Measurements from ENCODE around the gene COL16A1. TPM values are rescaled to one million over a fixed set of nuclear protein-coding genes. Genes with fewer than 3 reads are reported as not detected.

COL16A1 gene
- total and polyA plus RNA-seq, 2 of the 13 experiments (the other 11 are each of a cell fraction or from before 2014, with no cell fraction given), result 4.3 to 12.2 TPM

DNA sequence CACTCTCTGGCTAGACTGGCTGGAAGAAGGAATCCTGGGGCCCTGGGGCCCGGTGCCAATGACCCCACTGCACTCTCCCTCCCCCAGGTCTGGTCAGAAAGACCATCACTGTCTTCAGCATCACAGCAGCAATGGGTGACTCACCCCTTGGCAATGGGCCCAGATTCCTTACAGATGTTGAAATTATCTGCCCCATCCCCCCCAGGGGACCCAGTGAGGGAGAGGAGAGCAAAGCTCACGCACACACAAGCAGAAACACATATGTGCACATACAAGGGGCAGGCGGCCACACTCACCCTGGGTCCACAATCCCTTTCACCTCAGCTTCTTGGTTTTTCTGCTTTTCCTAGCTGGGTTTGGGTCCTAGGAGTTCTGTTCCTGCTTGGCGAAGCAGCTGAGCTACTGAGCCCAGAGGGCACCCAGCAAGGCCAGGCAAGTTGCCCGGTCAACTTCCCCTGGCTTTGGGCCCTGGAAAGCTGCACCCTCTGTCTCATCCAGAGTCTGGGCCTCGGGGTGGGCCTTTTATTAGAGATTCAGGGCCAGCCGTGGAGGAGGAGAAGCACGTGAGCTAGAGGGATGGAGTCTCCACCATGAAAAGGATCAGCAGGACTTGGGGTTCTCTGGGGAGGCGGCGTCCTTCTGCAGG lies 2.6 kb downstream of the COL16A1 start (continued):
- TF ChIP-seq ZNF687 (CRISPR knock-in tag; IDR thresholded peaks at IDR 0.05) (peak; percentile 62), ESRRA (CRISPR knock-in tag; IDR thresholded peaks at IDR 0.05; ENCODE audit: low read depth) (0 out of 2 replicates have a peak, but pooled peaks have one; percentile 61), MXI1 (IDR thresholded peaks at IDR 0.05; ENCODE audit: borderline replicate concordance, low read depth, low read length) (no peak; the same call in 2 of the 3 replicates), KAT2B (IDR thresholded peaks at IDR 0.05; ENCODE audit: borderline replicate concordance, low read depth, low read length) (no peak), AHDC1 (CRISPR knock-in tag; IDR thresholded peaks at IDR 0.05; ENCODE audit: borderline replicate concordance) (peak; percentile 54; the same call in 1 of the 2 replicates), SAP130 (CRISPR knock-in tag; IDR thresholded peaks at IDR 0.05; ENCODE audit: low read depth) (peak; percentile 72), FOXA1 (IDR thresholded peaks at IDR 0.05) (no peak), FOXA1 (CRISPR knock-in tag; IDR thresholded peaks at IDR 0.05) (peak; percentile 44), BCL3 (CRISPR knock-in tag; IDR thresholded peaks at IDR 0.05) (no peak), SOX13 (IDR thresholded peaks at IDR 0.05) (peak; percentile 23; the same call in 1 of the 2 replicates), SOX13 (CRISPR knock-in tag; conservative IDR thresholded peaks at IDR 0.05 in 1 of 2, IDR thresholded peaks at IDR 0.05 in 1 of 2) (peak in 1 of 2 experiments; percentile 79; a peak in 2 of 4 replicates), NCOA2 (CRISPR knock-in tag; IDR thresholded peaks at IDR 0.05) (peak; percentile 70), ZNF605 (CRISPR knock-in tag; IDR thresholded peaks at IDR 0.05) (peak; percentile 45; the same call in 1 of the 2 replicates), ZNF619 (CRISPR knock-in tag; IDR thresholded peaks at IDR 0.05) (no peak), NFKB2 (CRISPR knock-in tag; IDR thresholded peaks at IDR 0.05; ENCODE audit: borderline replicate concordance) (no peak)
- TF ChIP-seq, protein P1, sequence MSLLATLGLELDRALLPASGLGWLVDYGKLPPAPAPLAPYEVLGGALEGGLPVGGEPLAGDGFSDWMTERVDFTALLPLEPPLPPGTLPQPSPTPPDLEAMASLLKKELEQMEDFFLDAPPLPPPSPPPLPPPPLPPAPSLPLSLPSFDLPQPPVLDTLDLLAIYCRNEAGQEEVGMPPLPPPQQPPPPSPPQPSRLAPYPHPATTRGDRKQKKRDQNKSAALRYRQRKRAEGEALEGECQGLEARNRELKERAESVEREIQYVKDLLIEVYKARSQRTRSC (CRISPR knock-in tag; IDR thresholded peaks at IDR 0.05; ENCODE audit: low read depth), result no peak
- TF ChIP-seq, protein P2, sequence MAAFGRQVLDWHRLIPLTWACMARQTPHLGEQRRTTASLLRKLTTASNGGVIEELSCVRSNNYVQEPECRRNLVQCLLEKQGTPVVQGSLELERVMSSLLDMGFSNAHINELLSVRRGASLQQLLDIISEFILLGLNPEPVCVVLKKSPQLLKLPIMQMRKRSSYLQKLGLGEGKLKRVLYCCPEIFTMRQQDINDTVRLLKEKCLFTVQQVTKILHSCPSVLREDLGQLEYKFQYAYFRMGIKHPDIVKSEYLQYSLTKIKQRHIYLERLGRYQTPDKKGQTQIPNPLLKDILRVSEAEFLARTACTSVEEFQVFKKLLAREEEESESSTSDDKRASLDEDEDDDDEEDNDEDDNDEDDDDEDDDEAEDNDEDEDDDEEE (CRISPR knock-in tag; IDR thresholded peaks at IDR 0.05), result no peak
